ACC112 (cell line): Measurements from ENCODE around the gene CAMKK2.

Experiments used
- H2AFZ ChIP-seq: fragments of 200-600 bp; sonication (generic); one replicate; pipeline ENCODE4 v1.6.0; 2017; ENCODE audit warnings: antibody characterized with exemption, low read length; ENCODE audit not compliant: unreplicated experiment
- H3K27ac ChIP-seq: fragments of 200-600 bp; sonication (generic); 2 replicates; pipeline ENCODE4 v1.5.1; 2014; ENCODE audit warnings: low read depth, mild to moderate bottlenecking, antibody characterized with exemption, low read length, moderate library complexity
- H3K27me3 ChIP-seq: fragments of 200-600 bp; sonication (generic); 2 replicates; pipeline ENCODE4 v1.6.1; 2014; ENCODE audit warnings: mild to moderate bottlenecking, antibody characterized with exemption, low read length, moderate library complexity, mixed read lengths; ENCODE audit not compliant: insufficient read depth
- H3K36me3 ChIP-seq: fragments of 200-600 bp; sonication (generic); 2 replicates; pipeline ENCODE4 v1.6.1; 2016; ENCODE audit warnings: mild to moderate bottlenecking, antibody characterized with exemption, low read length, moderate library complexity, mixed read lengths; ENCODE audit not compliant: insufficient read depth
- H3K4me1 ChIP-seq: fragments of 200-600 bp; sonication (generic); one replicate; pipeline ENCODE4 v1.6.1; 2016; ENCODE audit warnings: low read length, mixed read lengths; ENCODE audit not compliant: insufficient read depth, unreplicated experiment, control insufficient read depth
- H3K4me3 ChIP-seq: fragments of 200-600 bp; sonication (generic); 2 replicates; pipeline ENCODE4 v1.5.1; 2014; ENCODE audit warnings: mild to moderate bottlenecking, low read depth, low read length
- H3K79me2 ChIP-seq: fragments of 200-600 bp; sonication (generic); one replicate; pipeline ENCODE4 v1.6.0; 2016; ENCODE audit warnings: low read length; ENCODE audit not compliant: control insufficient read depth, unreplicated experiment, insufficient read depth

CAMKK2 gene

DNA sequence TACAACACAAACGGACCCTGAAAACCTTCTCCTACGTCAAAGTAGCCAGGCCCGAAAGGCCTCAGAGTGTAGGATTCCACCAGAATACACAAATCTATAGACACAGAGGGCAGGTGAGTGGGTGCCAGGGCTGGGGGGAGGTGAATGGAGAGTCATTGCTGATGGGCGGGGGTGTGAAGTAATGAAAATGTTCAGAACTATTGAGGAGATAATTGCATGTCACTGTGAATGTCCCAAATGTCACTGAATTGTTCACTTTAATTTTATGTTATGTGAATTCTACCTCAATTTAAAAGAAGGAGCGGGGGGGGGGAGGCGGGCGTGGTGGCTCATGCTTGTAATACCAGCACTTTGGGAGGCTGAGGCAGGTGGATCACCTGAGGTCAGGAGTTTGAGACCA is 50.6 kb downstream of the CAMKK2 start:
- H3K4me1 ChIP-seq: no peaks in the 10 kb centered on the region
- H3K27ac ChIP-seq: no peak overlapping the region
- no peaks in the 10 kb centered on the region for H3K27me3 ChIP-seq
- H3K79me2 ChIP-seq: no peaks in the 10 kb centered on the region
- H2AFZ ChIP-seq: no peak overlapping the region
- H3K36me3 ChIP-seq: peaks cover 7% of the 10 kb centered on the region; the same call in 1 of the 2 replicates
- H3K4me3 ChIP-seq: no peak overlapping the region

DNA sequence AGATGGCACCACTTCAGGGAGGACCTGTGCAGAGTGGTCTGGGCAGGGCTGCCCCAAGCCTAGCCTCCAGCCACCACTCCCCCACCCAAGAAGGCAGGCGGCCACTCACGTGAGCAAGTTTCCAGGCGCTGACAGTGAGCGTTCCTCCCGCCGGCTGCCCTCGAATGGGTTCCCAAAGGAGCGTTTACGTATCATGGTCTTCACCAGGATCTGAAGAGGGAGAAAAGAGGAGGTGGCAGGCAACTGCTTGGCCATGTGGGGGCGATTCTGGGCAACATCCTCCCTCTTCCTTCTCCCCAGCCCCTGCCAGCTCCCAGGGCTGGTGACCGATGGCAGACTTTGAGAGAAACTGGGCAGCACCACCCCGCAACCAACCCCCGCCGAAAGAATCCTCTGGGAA is 51.5 kb downstream of the CAMKK2 start:
- Histone ChIP-seq H2AFZ (no peak overlapping the region), H3K36me3 (peaks cover 7% of the 10 kb centered on the region; the same call in 1 of the 2 replicates), H3K79me2 (no peaks in the 10 kb centered on the region), H3K27me3 (no peaks in the 10 kb centered on the region), H3K4me3 (no peak overlapping the region), H3K27ac (no peak overlapping the region), H3K4me1 (no peaks in the 10 kb centered on the region)

DNA sequence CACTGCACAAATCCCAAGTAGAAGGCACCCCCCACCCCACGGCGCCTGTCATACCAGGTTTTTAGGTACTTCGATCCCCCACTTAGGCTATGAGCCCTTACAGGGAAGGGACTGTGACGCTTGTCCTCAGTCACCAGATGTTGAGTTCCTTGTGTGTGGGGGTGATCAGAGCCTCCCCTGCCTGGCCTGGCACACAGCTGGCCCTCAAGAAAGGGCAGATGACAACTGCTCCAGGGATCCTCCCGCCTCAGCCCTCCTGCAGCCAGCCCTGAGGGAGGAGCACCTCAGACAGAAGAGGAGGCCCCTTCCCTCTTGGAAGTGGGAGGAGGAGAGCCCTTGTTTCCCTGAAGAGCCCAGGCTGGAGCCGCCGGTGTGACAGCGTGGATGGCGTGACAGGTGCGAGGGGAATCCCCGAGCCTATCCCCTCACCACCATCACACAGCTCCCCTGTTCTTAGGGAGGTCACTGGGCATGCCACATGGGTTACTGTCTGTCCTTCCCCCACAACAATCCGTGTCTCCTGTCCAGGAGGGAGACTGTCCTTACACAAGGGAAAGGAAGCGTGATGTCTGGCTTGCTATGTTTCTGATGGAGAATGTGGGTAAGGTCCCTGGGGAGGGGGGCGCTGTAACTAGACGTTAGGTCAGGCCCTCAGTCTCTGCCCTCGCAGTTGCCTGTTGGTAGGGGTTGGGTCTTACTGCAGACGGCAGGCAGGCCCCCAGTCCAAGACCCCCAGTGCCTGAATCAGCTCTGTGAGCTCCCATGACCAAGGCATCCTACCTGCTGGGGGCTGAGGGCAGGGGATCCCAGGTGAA is 55.1 kb downstream of the CAMKK2 start:
- H3K36me3 ChIP-seq: peaks cover 7% of the 10 kb centered on the region; the same call in 1 of the 2 replicates
- H2AFZ ChIP-seq: no peak overlapping the region
- H3K4me1 ChIP-seq: no peaks in the 10 kb centered on the region
- H3K4me3 ChIP-seq: no peak overlapping the region
- no peaks in the 10 kb centered on the region for H3K27me3 ChIP-seq
- H3K79me2 ChIP-seq: no peaks in the 10 kb centered on the region
- no peak overlapping the region for H3K27ac ChIP-seq

DNA sequence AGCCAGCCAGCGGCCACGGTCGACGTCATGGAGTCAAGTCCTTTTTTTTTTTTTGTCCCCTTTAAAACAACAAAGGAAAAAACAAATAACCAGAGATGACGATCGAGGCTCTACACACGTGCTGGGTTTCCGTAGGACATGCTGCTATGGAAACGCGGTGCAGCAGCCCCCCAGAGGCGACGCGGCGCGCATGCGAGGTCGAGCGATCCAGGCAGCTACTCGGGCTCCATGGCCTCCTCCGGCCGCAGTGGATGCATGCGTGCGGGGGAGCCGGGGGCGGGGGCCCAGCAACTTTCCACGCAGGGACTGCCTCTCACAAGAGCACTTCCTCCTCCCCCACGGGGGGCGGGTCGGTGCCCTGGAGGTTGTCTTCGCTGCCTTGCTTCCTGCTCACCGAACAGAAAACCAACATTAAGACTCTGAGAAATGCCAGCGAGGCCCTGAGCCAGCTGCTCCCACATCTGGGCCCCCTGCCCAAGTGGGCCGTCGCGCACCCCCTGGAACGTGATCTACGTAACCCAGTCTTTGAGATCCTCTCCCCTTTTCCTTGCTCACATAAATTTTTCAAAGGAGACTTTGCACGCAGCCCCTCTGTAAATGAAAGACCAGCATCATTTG is 55.9 kb downstream of the CAMKK2 start:
- Histone ChIP-seq H3K79me2 (no peaks in the 10 kb centered on the region), H3K27ac (no peak overlapping the region), H3K36me3 (peaks cover 7% of the 10 kb centered on the region; the same call in 1 of the 2 replicates), H2AFZ (no peak overlapping the region), H3K27me3 (no peaks in the 10 kb centered on the region), H3K4me3 (no peak overlapping the region), H3K4me1 (no peaks in the 10 kb centered on the region)

DNA sequence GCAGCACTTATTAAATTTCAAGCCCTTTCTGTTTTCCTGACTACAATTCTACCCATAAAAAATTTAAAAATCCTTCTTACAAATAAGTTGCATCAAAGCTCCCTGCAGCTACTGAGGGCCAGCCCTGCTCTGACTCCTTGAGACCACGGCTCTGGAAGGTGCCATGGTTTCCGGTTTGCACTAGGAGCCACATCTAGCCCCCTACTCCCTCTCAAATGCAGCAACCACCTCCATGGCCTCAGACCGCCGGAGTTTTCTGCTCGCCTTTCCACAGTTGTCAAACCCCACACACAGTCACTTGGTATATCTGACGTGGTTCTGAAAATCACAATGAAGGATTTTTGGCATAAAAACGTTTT is 56.5 kb downstream of the CAMKK2 start:
- no peaks in the 10 kb centered on the region for H3K79me2 ChIP-seq
- H3K36me3 ChIP-seq: peaks cover 7% of the 10 kb centered on the region; the same call in 1 of the 2 replicates
- no peaks in the 10 kb centered on the region for H3K27me3 ChIP-seq
- no peaks in the 10 kb centered on the region for H3K4me1 ChIP-seq
- no peak overlapping the region for H3K4me3 ChIP-seq
- no peak overlapping the region for H2AFZ ChIP-seq
- H3K27ac ChIP-seq: no peak overlapping the region

DNA sequence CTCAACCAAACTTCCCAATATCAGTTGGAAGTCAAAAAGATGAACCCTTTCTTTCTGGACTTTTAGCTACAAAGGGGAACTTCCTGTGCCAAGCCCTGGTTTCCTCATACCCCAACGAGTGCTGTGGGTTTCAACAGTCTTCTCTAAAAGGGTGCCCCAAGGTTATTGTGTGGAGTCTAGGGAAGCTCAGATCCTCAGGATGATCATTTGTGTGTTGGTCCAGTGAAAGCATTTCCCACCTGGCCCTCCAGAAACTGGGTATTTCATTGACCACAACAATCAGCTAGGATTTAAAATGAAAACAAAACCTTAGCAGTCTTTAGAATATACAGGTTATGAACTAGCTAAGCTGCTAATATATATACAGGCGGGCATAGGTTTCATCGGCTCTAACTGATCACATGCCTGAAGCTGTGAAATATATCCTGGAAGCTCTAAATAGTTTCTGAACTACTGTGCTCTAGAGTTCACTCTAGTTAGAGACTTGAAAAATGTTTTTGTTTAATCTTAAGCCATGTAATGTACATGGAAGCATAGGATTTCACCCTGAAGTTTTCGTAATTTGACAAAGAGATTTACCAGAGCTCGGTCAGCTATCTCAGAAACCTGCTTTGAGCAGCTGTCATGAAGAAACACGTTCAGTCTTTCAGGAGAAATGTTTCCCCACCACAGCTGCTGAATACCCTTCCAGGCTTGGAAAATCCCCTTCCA is 57.0 kb downstream of the CAMKK2 start:
- H3K27ac ChIP-seq: no peak overlapping the region
- no peak overlapping the region for H3K4me3 ChIP-seq
- H3K36me3 ChIP-seq: peaks cover 7% of the 10 kb centered on the region; the same call in 1 of the 2 replicates
- no peak overlapping the region for H2AFZ ChIP-seq
- H3K27me3 ChIP-seq: no peaks in the 10 kb centered on the region
- no peaks in the 10 kb centered on the region for H3K79me2 ChIP-seq
- no peaks in the 10 kb centered on the region for H3K4me1 ChIP-seq

DNA sequence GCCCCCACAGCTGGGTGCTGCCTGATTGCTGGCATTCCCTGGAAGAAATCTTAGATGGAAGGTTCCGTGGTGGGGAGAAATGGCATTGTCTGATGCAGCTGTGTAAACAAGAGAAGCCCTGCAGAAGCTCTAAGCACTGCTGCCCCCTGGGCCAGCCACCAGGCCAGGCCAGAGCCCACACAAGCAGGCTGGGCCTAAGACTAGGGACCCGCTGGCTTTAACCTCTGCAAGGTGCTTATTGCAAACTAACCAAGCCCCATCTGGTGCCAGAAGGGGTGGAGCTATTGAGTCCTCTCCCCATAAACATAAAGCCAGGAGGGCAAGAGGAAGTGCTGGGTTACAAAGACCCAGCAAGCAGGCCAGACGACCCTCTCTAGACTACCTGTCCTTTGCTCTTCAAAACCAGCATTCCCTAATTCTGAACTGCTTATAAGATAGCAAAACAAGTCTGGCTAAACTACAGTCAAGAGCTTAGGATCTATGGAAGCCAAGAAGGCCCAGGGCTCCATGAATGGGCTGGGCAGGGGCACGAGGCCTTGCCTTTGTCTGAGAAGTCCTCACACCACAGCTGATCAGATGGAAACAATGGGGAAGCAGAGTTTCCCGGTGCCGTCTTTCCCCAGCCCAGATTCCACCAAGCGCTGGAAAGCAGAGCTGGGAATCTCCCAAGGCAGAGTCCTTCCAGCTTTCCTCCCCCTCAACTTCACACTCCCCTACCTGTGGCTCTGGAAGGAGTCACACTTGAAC is 57.7 kb downstream of the CAMKK2 start:
- Histone ChIP-seq H2AFZ (no peak overlapping the region), H3K36me3 (peaks cover 5% of the 10 kb centered on the region; the same call in 1 of the 2 replicates), H3K4me1 (no peaks in the 10 kb centered on the region), H3K27me3 (no peaks in the 10 kb centered on the region), H3K4me3 (no peak overlapping the region), H3K79me2 (no peaks in the 10 kb centered on the region), H3K27ac (no peak overlapping the region)

DNA sequence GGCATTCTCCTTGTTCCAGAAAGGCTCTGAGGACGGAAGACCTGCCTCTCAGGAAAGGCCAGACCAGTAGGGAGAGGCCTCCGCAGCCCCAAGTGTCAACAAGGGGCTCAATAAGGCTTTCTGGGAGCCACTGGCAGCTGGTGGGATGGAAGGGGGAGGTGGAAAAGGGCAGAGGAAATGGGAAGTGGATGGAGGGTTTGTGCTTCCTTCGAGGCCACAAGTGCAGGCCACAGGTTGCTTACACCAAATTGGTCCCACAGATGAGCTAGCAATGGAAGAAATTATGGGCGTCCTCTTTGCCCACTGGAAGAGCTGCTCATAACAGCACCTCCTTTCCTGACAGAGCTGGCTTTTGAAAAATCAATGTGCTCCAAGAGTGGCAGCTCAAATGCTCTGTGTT is 58.4 kb downstream of the CAMKK2 start:
- Histone ChIP-seq H3K36me3 (no peaks in the 10 kb centered on the region), H3K4me1 (no peaks in the 10 kb centered on the region), H3K79me2 (no peaks in the 10 kb centered on the region), H3K27ac (no peak overlapping the region), H3K27me3 (no peaks in the 10 kb centered on the region), H3K4me3 (no peak overlapping the region), H2AFZ (no peak overlapping the region)

DNA sequence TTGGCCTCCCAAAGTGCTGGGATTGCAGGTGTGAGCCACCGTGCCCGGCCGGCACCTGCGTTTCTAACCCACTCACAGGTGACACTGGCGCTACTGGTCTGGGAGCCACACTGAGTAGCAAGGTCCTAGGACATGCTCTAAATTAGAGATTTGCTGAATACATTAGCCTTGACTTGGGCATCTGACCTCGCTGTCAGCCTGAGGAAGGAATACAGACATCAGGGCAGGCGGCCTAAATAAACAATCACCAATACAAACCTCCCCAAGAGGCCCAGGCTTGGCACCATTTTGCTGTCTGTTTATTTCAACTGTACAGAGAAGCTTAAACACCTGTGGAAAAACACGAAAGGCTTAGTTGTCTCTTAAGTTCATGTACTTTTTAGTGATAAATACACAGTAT is 59.1 kb downstream of the CAMKK2 start:
- Histone ChIP-seq H3K4me3 (no peak overlapping the region), H3K27ac (no peak overlapping the region), H3K36me3 (no peaks in the 10 kb centered on the region), H3K4me1 (no peaks in the 10 kb centered on the region), H3K27me3 (no peaks in the 10 kb centered on the region), H2AFZ (no peak overlapping the region), H3K79me2 (no peaks in the 10 kb centered on the region)

DNA sequence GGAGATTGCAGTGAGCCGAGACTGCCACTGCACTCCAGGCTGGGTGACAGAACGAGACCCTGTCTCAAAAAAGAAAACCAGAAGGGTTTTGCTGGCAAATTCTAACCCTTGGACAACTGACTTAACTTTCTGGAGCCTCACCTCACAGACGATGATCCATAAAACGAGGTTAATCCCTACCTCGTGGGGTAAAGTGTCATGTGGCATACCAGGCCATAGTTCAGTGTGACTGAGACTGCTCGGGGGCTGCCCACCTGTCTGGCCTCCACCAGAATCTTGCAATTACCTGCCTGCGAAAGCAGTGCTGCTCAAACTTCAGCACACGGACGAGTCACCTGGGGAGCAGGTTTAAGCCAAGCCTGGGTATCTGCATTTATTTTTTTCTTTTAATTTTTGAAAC is 59.7 kb downstream of the CAMKK2 start:
- Histone ChIP-seq H3K79me2 (no peaks in the 10 kb centered on the region), H3K27me3 (no peaks in the 10 kb centered on the region), H2AFZ (no peak overlapping the region), H3K27ac (no peak overlapping the region), H3K36me3 (no peaks in the 10 kb centered on the region), H3K4me3 (no peak overlapping the region), H3K4me1 (no peaks in the 10 kb centered on the region)
